PC-9 (cell line): ENCODE data around the gene NET1. TPM values are rescaled to one million over a fixed set of nuclear protein-coding genes. Genes with fewer than 3 reads are reported as not detected.
"Not testable (repeated sequence)": the region's sequence is repeated elsewhere in the genome, so short reads cannot be mapped to it uniquely, and the experiment has no call there.

Experiments
- BruUV-seq: library from RNA; stranded (reverse); fragments of 400-500 nt; replicated peaks from 2 replicates; lab custom pipeline; 2021; lab: Mats Ljungman, UMichigan
- CTCF ChIA-PET: fragments of 300-600 bp; sonication (Branson Sonifier 250); formaldehyde crosslinking; loops from one replicate; lab custom pipeline; 2022; ENCODE audit warnings: antibody characterized with exemption; lab: Charles Lee
- POLR2A ChIA-PET: fragments of 300-600 bp; sonication (Branson Sonifier 250); formaldehyde crosslinking; loops from one replicate; lab custom pipeline; 2022; ENCODE audit warnings: antibody characterized with exemption; ENCODE audit not compliant: unreplicated experiment; lab: Charles Lee
- DNase-seq, 2 experiments: peaks; one replicate each; pipeline versions ENCODE4 v3.0.0 to v3.0.0-alpha.2; 2015 to 2022; ENCODE audit warnings: mixed read lengths in 1 of 2
- H2AFZ ChIP-seq: fragments of 200-600 bp; sonication (generic); 2 replicates; pipeline ENCODE4 v1.8.1; 2017; ENCODE audit warnings: antibody characterized with exemption
- H3F3A ChIP-seq: fragments of 200-600 bp; sonication (generic); 2 replicates; pipeline ENCODE4 v1.8.1; 2017; ENCODE audit warnings: antibody characterized with exemption, mild to moderate bottlenecking, low read depth; ENCODE audit not compliant: insufficient read depth
- H3K27ac ChIP-seq: fragments of 200-600 bp; sonication (generic); 2 replicates; pipeline ENCODE4 v1.6.1; 2016; ENCODE audit warnings: mixed run types
- H3K27me3 ChIP-seq: fragments of 200-600 bp; sonication (generic); 2 replicates; pipeline ENCODE4 v1.6.1; 2016; ENCODE audit warnings: low read depth, mixed run types; ENCODE audit not compliant: insufficient read depth
- H3K36me3 ChIP-seq: fragments of 200-600 bp; sonication (generic); 2 replicates; pipeline ENCODE4 v1.6.1; 2016; ENCODE audit warnings: low read depth, mixed run types
- H3K4me1 ChIP-seq: fragments of 200-600 bp; sonication (generic); replicated peaks from 2 replicates; pipeline ENCODE4 v1.6.1; 2016; ENCODE audit warnings: mixed run types; ENCODE audit not compliant: insufficient read depth
- H3K4me2 ChIP-seq: fragments of 200-600 bp; sonication (generic); 2 replicates; pipeline ENCODE4 v1.6.1; 2017; ENCODE audit warnings: mixed run types
- H3K4me3 ChIP-seq: fragments of 200-600 bp; sonication (generic); 2 replicates; pipeline ENCODE4 v1.6.1; 2016; ENCODE audit warnings: mixed run types
- H3K79me2 ChIP-seq: fragments of 200-600 bp; sonication (generic); 2 replicates; pipeline ENCODE4 v1.6.1; 2017; ENCODE audit warnings: low read depth, mixed run types
- H3K9me2 ChIP-seq: fragments of 200-600 bp; sonication (generic); 2 replicates; pipeline ENCODE4 v1.8.1; 2017; ENCODE audit warnings: mild to moderate bottlenecking; ENCODE audit not compliant: insufficient read depth
- H3K9me3 ChIP-seq: fragments of 200-600 bp; sonication (generic); 2 replicates; pipeline ENCODE4 v1.8.1; 2016; ENCODE audit warnings: low read depth; ENCODE audit not compliant: insufficient read depth
- H4K20me1 ChIP-seq: fragments of 200-600 bp; sonication (generic); 2 replicates; pipeline ENCODE4 v1.8.1; 2017; ENCODE audit not compliant: insufficient read depth
- CTCF ChIP-seq: fragments of 200-600 bp; sonication (generic); conservative IDR thresholded peaks from 2 replicates; pipeline ENCODE4 v1.6.1; 2017; ENCODE audit warnings: mixed run types, antibody characterized with exemption, mild to moderate bottlenecking, moderate library complexity
- EZH2 ChIP-seq: fragments of 200-600 bp; sonication (generic); IDR thresholded peaks from 2 replicates; pipeline ENCODE4 v1.8.0; 2017; ENCODE audit warnings: antibody characterized with exemption, low read depth
- intact Hi-C: fragments of 100-400 bp; cut with micrococcal nuclease; formaldehyde crosslinking; loops from one replicate; pipeline ENCODE4 v1.10.0; 2022; ENCODE audit not compliant: unreplicated experiment
- total RNA-seq: library from RNA; stranded (reverse); gene quantifications from 2 replicates; pipeline ENCODE4 v1.2.3, GENCODE V29; 2021

Gene NET1
- total RNA-seq, 1 experiment from 2014 or later: 150 TPM

DNA sequence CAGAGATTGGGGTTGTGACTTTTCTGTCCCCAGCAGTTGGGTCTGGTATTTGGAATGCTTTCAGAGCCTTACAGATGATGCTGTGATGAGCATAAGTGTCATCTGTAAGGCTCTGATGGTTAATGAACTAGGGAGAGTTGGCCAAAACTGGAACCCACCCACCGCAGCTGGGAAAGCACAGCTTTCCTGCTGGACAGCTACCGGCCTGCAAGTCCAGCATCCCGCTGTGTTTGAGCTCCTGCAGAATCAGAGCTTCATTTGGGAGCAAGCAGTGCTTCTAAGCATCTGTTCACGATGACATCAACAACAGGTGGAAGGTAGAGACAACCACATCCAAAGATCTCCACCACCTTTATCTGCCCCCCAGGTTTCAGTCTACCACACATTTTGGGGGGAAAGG lies 35.9 kb upstream of the NET1 start:
- H3K9me2 ChIP-seq: no peaks in the 10 kb centered on the region
- H3K4me3 ChIP-seq: no peak overlapping the region
- H3K4me2 ChIP-seq: no peak overlapping the region
- POLR2A ChIA-PET: interaction anchor here (0.5 to 0.6 kb wide), 3 partner anchors 102 to 411 kb away, joined by 3 to 6 read pairs (median 4); no protein-coding TSS in a partner anchor
- H2AFZ ChIP-seq: no peak overlapping the region
- H3K4me1 ChIP-seq: no peaks in the 10 kb centered on the region
- H3K36me3 ChIP-seq: no peaks in the 10 kb centered on the region
- H3K79me2 ChIP-seq: no peaks in the 10 kb centered on the region
- no TSS peak for BruUV-seq
- intact Hi-C loops: no loop called here
- H4K20me1 ChIP-seq: no peaks in the 10 kb centered on the region
- TF ChIP-seq EZH2: no peak
- no peak for TF ChIP-seq CTCF
- CTCF ChIA-PET: no interaction called here
- no peaks in the 10 kb centered on the region for H3F3A ChIP-seq
- no peaks in the 10 kb centered on the region for H3K9me3 ChIP-seq
- DNase-seq: no peak
- no peaks in the 10 kb centered on the region for H3K27me3 ChIP-seq
- H3K27ac ChIP-seq: no peak overlapping the region

GRCh38 chr10:5379202-5379601 lies 33.2 kb upstream of the NET1 start:
- H3K36me3 ChIP-seq, CTCF ChIA-PET, H3F3A ChIP-seq, H3K9me2 ChIP-seq, BruUV-seq, H2AFZ ChIP-seq, H4K20me1 ChIP-seq, intact Hi-C loops, H3K4me3 ChIP-seq, H3K4me2 ChIP-seq, POLR2A ChIA-PET, DNase-seq, H3K4me1 ChIP-seq, H3K79me2 ChIP-seq, H3K27me3 ChIP-seq, H3K9me3 ChIP-seq, H3K27ac ChIP-seq: not testable (repeated sequence)

DNA sequence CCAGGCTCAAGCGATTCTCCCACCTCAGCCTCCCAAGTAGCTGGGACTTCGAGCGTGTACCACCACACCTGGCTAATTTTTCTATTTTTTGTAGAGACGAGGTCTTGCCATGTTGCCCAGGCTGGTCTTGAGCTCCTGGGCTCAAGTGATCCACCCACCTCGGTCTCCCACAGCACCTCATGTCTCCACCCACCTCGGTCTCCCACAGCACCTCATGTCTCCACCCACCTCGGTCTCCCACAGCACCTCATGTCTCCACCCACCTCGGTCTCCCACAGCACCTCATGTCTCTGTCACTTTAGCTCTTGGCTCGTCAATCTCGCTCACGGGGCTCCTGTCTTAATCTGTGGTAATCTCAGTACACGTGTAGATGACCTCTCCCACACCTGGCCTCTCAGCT lies 32.0 kb upstream of the NET1 start:
- H3K4me1 ChIP-seq, BruUV-seq, H3K4me2 ChIP-seq, H3K36me3 ChIP-seq, H3K27ac ChIP-seq, POLR2A ChIA-PET, DNase-seq, H3K4me3 ChIP-seq, H2AFZ ChIP-seq, H3K27me3 ChIP-seq, H3F3A ChIP-seq, H4K20me1 ChIP-seq, H3K9me3 ChIP-seq, H3K9me2 ChIP-seq, H3K79me2 ChIP-seq: not testable (repeated sequence)
- intact Hi-C loops: loop anchor here (5.0 to 10.0 kb wide), 4 partner anchors 52 to 563 kb away; no protein-coding TSS in a partner anchor
- CTCF ChIA-PET: interaction anchor here (0.7 kb wide), 1 partner anchor 93 kb away, joined by 14 read pairs; no protein-coding TSS in a partner anchor

DNA sequence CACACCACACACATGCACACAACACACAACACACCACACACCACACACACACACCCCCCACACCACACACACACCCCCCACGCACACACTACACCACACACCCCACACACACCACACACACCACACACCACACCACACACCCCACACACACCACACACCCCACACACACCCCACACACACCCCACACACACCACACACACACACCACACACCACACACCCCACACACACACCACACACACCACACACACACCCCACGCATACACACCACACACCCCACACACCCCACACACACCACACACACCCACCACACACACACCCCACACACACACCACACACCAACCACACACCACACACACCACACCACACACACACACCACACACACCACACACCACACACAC lies 31.2 kb upstream of the NET1 start:
- H3K79me2 ChIP-seq: no peaks in the 10 kb centered on the region
- TF ChIP-seq EZH2 (no peak), CTCF (no peak)
- no peak overlapping the region for H2AFZ ChIP-seq
- no peaks in the 10 kb centered on the region for H3K27me3 ChIP-seq
- intact Hi-C loops: loop anchor here (5.0 to 10.0 kb wide), 4 partner anchors 51 to 564 kb away; no protein-coding TSS in a partner anchor
- CTCF ChIA-PET: no interaction called here
- H3K9me2 ChIP-seq: no peaks in the 10 kb centered on the region
- H3K4me3 ChIP-seq: no peak overlapping the region
- H3K4me1 ChIP-seq: no peaks in the 10 kb centered on the region
- H3F3A ChIP-seq: no peaks in the 10 kb centered on the region
- no peak overlapping the region for H3K4me2 ChIP-seq
- POLR2A ChIA-PET: no interaction called here
- H3K9me3 ChIP-seq: no peaks in the 10 kb centered on the region
- H3K36me3 ChIP-seq: no peaks in the 10 kb centered on the region
- BruUV-seq: no TSS peak
- H3K27ac ChIP-seq: no peak overlapping the region
- DNase-seq: no peak
- no peaks in the 10 kb centered on the region for H4K20me1 ChIP-seq
